ENCODE data around the gene TAOK3.

TAOK3 gene

DNA sequence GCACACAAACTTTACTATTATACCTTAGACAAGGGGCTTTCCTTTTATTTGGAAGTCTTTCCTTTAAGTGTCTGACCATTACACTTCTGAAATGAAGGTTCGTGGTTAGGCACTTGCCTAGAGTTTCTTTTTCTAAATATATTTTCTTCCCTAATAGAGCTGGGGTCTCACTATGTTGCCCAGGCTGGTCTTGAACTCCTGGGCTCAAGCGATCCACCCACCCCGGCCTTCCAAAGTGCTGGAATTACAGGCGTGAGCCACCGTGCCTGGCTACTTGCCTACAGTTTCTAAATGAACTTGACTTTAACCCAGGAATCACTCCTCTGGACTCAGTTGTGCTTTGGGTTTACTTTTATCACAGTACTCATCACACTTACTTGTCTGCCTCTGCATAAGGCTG is 179.2 kb downstream of the TAOK3 start:
- Mint-ChIP-seq H3K4me1 (peaks cover 36% of the 10 kb centered on the region), H3K27ac (no peak overlapping the region), H3K4me3 (no peak overlapping the region), H3K36me3 (ENCODE audit: low read depth) (peaks cover 8% of the 10 kb centered on the region), H3K27me3 (ENCODE audit: low read depth) (no peaks in the 10 kb centered on the region), H3K9me3 (no peaks in the 10 kb centered on the region)
- TF ChIP-seq, protein P1, sequence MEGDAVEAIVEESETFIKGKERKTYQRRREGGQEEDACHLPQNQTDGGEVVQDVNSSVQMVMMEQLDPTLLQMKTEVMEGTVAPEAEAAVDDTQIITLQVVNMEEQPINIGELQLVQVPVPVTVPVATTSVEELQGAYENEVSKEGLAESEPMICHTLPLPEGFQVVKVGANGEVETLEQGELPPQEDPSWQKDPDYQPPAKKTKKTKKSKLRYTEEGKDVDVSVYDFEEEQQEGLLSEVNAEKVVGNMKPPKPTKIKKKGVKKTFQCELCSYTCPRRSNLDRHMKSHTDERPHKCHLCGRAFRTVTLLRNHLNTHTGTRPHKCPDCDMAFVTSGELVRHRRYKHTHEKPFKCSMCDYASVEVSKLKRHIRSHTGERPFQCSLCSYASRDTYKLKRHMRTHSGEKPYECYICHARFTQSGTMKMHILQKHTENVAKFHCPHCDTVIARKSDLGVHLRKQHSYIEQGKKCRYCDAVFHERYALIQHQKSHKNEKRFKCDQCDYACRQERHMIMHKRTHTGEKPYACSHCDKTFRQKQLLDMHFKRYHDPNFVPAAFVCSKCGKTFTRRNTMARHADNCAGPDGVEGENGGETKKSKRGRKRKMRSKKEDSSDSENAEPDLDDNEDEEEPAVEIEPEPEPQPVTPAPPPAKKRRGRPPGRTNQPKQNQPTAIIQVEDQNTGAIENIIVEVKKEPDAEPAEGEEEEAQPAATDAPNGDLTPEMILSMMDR (IDR thresholded peaks at IDR 0.05; ENCODE audit: unreplicated experiment in 3 of 3) = no peak

DNA sequence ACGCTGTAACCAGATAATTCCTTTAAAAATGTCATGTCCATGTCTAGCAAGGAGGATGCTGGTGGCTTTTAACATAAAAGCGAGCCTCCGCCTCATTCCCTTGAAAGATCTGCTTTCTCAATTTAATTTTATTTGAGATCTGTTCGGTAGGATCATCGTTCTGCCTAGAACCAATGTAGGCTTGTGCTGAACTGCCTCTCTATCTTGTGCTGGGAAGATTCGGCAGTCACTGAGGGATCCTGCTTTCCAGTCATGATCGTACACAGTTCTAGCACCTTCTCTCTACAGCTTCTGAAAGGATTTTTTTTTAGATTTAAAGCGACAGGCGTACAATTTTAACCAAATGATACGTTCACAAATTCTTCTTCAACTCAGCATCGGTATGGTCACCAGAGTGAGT is 182.4 kb downstream of the TAOK3 start:
- Mint-ChIP-seq H3K9me3 (no peaks in the 10 kb centered on the region), H3K4me3 (peak overlapping the region; percentile 84 to 92 (median 91)), H3K27me3 (ENCODE audit: low read depth) (no peaks in the 10 kb centered on the region), H3K27ac (peak overlapping the region; percentile 99), H3K36me3 (ENCODE audit: low read depth) (peaks cover under 1% of the 10 kb centered on the region), H3K4me1 (peaks cover 62% of the 10 kb centered on the region)
- TF ChIP-seq, protein P1 (IDR thresholded peaks at IDR 0.05; ENCODE audit: unreplicated experiment in 3 of 3) = no peak

DNA sequence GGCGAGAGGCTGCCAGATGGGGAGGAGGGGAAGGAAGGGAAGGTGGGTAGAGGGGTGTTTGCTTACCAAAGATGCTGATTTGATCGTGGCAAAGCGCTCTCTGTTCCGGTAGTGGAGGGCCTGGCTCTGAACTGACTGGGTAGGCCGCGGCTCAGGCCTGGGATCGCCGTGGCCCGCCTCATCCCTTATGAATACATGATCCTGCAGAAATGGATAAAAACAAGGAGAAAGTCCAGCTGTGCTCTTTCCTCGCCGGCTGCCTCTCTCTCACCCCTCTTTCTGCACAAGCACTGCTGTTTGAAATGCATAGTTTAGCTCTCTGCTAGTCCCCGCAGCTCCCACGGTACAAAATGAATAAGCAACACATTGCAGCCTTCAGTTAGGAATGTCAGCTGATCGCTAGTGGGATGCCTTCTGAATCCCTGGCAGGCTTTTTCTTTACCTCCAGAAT is 182.9 kb downstream of the TAOK3 start:
- H3K27ac Mint-ChIP-seq = peak overlapping the region; percentile 99
- peaks cover 62% of the 10 kb centered on the region for H3K4me1 Mint-ChIP-seq
- H3K4me3 Mint-ChIP-seq = peak overlapping the region; percentile 84 to 92 (median 91)
- TF ChIP-seq, protein P1 (IDR thresholded peaks at IDR 0.05; ENCODE audit: unreplicated experiment in 3 of 3) = no peak
- H3K36me3 Mint-ChIP-seq (ENCODE audit: low read depth) = no peaks in the 10 kb centered on the region
- H3K9me3 Mint-ChIP-seq = no peaks in the 10 kb centered on the region
- no peaks in the 10 kb centered on the region for H3K27me3 Mint-ChIP-seq (ENCODE audit: low read depth)

DNA sequence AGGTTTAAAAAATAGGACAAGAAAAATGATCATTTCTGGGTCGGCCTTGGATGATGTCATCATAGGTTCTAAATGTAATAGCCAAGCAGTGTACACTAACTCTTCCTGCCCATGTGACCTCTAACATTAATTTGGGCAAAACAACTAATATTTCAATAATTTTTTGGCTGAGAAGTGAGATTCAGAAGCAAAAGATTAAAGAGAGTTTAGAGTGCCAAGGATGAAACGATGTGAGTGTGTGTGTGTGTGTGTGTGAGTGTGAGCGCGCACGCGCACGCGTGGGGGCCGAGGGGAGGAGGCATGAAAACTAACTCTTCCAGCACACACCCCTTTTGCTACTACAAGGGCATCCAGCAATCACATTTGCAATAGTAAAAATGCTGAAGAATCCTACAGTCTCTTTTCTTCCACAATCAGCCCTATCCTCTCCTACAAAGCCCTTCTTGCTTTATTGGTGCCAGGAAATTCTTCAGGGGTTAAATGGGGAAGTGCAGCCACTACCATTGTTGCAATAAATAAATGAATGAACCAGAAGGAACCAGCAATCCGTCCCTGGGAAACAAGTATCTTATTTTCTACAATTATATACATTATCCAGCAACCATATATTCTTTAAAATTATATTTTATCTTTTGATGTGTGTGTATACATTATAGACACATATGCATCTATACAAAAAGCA is 183.9 kb downstream of the TAOK3 start:
- H3K4me1 Mint-ChIP-seq = peaks cover 62% of the 10 kb centered on the region
- H3K27me3 Mint-ChIP-seq (ENCODE audit: low read depth) = no peaks in the 10 kb centered on the region
- TF ChIP-seq, protein P1 (IDR thresholded peaks at IDR 0.05; ENCODE audit: unreplicated experiment in 3 of 3) = no peak

DNA sequence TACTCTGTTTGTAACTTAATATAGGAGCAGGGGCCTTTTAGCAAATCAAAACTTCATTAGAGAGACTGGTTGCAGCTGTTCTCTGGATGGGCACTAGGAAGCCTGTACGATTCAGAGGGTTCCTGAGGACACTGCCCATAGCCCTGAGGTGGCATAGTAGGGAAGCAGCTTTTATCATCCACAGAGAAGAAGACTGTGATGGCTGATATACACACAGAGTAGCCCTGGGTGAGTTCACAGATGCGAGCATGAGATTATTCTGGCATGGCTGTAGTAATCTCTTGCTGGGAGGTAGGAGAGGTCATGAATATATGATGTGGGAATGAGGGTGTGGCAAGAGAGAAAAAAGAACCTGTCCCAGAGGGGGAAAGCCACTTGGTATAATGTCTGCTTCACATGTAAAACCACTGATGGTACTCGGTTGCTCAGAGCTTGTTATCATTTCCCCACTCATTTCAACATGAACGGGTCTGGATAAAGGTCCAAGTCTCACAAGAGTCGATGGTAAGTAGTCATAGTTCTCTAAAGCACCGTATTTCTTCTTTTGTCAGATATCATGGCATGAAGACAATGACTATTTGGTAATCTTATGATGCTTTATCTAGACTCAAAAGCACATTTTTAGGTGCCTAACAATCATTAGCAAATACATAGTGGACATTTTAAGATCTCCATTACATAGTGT is 184.8 kb downstream of the TAOK3 start:
- Mint-ChIP-seq H3K27me3 (ENCODE audit: low read depth) (no peaks in the 10 kb centered on the region), H3K4me3 (peak overlapping the region; percentile 81 to 92 (median 84)), H3K27ac (peak overlapping the region; percentile 99), H3K4me1 (peaks cover 67% of the 10 kb centered on the region), H3K9me3 (no peaks in the 10 kb centered on the region), H3K36me3 (ENCODE audit: low read depth) (no peaks in the 10 kb centered on the region)
- TF ChIP-seq, protein P1 (IDR thresholded peaks at IDR 0.05; ENCODE audit: unreplicated experiment in 3 of 3) = no peak

More for the DNA sequence above, 183.9 kb downstream of the TAOK3 start:
- H3K4me3 Mint-ChIP-seq = peak overlapping the region; percentile 84 to 92 (median 91)
- no peaks in the 10 kb centered on the region for H3K36me3 Mint-ChIP-seq (ENCODE audit: low read depth)
- peak overlapping the region; percentile 99 for H3K27ac Mint-ChIP-seq
- no peaks in the 10 kb centered on the region for H3K9me3 Mint-ChIP-seq
